Breast epithelium (tissue), 3 donors: ENCODE data around the gene NDUFS8.

Experiments
- POLR2A ChIP-seq: fragments of 450-650 bp; IDR thresholded peaks from one replicate; pipeline ENCODE4 v1.6.1; 2016; ENCODE audit warnings: antibody characterized with exemption, mild to moderate bottlenecking, moderate library complexity
- POLR2AphosphoS5 ChIP-seq, 3 donors: sonication (generic); formaldehyde crosslinking; IDR thresholded peaks; one replicate each; pipeline ENCODE4 v1.6.1; 2017; ENCODE audit warnings: antibody characterized with exemption in 3 of 3
- TF ChIP-seq, protein P1 (sequence below), 3 donors: fragments of 450-650 bp; IDR thresholded peaks; one replicate each; pipeline ENCODE4 v1.5.1; 2016 to 2017; ENCODE audit warnings: antibody characterized with exemption in 3 of 3, mild to moderate bottlenecking in 3 of 3, moderate library complexity in 3 of 3

DNA sequence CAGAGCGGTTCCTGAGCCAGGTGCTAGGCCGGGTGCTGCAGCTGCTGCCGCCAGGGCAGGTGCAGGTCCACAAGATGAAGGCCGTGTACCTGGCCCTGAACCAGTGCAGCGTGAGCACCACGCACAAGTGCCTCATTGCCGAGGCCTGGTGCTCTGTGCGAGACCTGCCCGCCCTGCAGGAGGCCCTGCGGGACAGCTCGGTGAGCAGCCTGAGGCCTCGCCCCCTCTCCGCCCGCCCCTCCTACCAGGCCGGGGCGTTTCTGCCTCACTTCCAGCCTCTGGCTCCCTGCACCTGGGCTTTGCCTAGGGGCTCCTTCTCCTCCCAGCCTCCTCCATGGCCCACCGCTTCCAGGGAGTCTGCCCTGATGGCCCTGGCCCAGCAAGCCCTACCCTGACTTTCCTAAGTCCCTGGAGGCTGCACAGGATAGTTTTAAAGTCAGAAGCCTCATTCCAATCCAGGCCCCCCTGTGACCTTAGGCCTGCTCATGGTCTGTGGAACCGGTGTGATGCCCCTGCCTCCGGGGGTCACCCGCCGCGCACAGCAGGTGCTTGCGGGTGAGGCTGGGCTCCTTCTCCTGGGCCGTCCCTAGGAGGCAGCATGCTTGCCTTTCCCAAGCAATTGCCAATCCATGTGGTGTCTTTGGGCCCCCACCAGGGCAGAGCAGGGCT is 13.8 kb downstream of the NDUFS8 start:
- TF ChIP-seq POLR2A (no peak), POLR2AphosphoS5 (IDR thresholded peaks at IDR 0.05) (no peak)
- TF ChIP-seq, protein P1, sequence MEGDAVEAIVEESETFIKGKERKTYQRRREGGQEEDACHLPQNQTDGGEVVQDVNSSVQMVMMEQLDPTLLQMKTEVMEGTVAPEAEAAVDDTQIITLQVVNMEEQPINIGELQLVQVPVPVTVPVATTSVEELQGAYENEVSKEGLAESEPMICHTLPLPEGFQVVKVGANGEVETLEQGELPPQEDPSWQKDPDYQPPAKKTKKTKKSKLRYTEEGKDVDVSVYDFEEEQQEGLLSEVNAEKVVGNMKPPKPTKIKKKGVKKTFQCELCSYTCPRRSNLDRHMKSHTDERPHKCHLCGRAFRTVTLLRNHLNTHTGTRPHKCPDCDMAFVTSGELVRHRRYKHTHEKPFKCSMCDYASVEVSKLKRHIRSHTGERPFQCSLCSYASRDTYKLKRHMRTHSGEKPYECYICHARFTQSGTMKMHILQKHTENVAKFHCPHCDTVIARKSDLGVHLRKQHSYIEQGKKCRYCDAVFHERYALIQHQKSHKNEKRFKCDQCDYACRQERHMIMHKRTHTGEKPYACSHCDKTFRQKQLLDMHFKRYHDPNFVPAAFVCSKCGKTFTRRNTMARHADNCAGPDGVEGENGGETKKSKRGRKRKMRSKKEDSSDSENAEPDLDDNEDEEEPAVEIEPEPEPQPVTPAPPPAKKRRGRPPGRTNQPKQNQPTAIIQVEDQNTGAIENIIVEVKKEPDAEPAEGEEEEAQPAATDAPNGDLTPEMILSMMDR (IDR thresholded peaks at IDR 0.05): no peak
